Measurements from ENCODE around the gene PSD4. TPM values are rescaled to one million over a fixed set of nuclear protein-coding genes. Genes with fewer than 3 reads are reported as not detected.
A peak's percentile ranks its signal among the peaks of the same experiment; 100 is the strongest.

The PSD4 gene
- total and polyA plus RNA-seq, 10 donors: 43.9 to 154 (median 88.1) TPM

DNA sequence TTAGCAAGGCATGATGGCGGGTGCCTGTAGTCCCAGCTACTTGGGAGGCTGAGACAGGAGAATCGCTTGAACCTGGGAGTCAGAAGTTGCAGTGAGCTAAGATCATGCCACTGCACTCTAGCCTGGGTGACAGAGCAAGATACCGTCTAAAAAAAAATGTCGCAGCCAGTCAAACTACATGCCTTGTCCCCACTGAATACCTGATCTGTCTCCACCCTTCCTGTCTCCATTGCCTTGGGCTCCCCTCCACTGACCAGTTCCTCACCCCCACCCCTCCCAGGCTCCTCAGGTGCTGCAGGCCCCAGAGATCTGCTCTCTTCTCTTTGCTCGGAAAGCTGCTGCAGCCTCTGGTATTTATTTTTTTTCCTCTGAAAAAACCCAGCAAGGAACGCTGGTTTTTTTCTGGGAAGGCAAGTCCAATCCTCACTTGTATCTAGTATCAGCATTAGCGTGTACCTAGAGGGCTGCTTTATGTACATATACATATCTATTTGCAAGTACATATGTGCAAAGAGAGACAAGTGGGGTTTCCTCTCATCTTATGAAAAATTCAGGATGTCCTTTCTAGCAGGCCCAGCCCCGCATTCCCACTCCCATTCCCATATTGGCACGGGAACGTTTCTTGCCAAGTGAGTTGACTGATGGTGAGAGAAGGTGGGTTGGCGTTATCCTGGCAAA is 4.4 kb downstream of the PSD4 start:
- Histone ChIP-seq H3K36me3 (peaks cover 0 to 42% (median 11%) of the 10 kb centered on the region in 6 donors), H3K27me3 (replicated peaks in 1 of 7) (no peaks in the 10 kb centered on the region), H3K9me3 (no peaks in the 10 kb centered on the region), H3K27ac (peak overlapping the region in 3 of 8 donors; percentile 75 to 87 (median 86)), H3K4me3 (no peak overlapping the region), H3K4me1 (peaks cover 55 to 100% (median 87%) of the 10 kb centered on the region in 6 donors)
- TF ChIP-seq, protein P1, sequence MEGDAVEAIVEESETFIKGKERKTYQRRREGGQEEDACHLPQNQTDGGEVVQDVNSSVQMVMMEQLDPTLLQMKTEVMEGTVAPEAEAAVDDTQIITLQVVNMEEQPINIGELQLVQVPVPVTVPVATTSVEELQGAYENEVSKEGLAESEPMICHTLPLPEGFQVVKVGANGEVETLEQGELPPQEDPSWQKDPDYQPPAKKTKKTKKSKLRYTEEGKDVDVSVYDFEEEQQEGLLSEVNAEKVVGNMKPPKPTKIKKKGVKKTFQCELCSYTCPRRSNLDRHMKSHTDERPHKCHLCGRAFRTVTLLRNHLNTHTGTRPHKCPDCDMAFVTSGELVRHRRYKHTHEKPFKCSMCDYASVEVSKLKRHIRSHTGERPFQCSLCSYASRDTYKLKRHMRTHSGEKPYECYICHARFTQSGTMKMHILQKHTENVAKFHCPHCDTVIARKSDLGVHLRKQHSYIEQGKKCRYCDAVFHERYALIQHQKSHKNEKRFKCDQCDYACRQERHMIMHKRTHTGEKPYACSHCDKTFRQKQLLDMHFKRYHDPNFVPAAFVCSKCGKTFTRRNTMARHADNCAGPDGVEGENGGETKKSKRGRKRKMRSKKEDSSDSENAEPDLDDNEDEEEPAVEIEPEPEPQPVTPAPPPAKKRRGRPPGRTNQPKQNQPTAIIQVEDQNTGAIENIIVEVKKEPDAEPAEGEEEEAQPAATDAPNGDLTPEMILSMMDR (IDR thresholded peaks at IDR 0.05 in 8 of 11, conservative IDR thresholded peaks at IDR 0.05 in 3 of 11): no peak
- TF ChIP-seq POLR2A (IDR thresholded peaks at IDR 0.05) (no peak), POLR2AphosphoS5 (IDR thresholded peaks at IDR 0.05) (no peak)
- intact Hi-C loops (cut with DNase I; ENCODE audit: low total_unique reads): no loop called here
- DNase-seq: peak; percentile 32
- WGBS, 5 donors: 84 to 92% (median 87%) methylated on average over 11 of the region's 11 CpGs

DNA sequence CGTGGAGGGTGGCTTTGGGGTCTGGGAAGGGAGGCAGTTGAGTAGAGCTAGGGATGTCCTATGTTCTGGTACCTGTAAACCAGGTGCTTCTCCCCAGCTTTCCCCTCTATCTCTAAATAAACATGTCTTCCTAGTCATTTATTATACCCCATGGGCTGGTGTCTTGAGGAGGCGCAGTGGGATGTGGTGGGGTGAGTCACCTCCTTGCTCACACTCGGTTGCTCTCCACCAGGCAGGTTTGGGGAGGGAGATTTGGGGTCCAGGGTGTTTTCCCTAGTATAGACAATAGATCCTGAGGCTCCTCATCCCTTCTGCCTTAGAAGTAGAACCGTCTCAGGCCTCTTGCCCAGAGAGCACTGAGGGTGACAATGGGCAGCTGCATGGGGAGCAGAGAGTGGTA is 5.1 kb downstream of the PSD4 start:
- Histone ChIP-seq H3K36me3 (peaks cover 0 to 49% (median 15%) of the 10 kb centered on the region in 6 donors), H3K27me3 (replicated peaks in 1 of 7) (no peaks in the 10 kb centered on the region), H3K4me1 (peaks cover 51 to 100% (median 87%) of the 10 kb centered on the region in 6 donors), H3K27ac (peak overlapping the region in 3 of 8 donors; percentile 75 to 87 (median 86)), H3K4me3 (no peak overlapping the region), H3K9me3 (no peaks in the 10 kb centered on the region)
- WGBS, 5 donors: 71 to 80% (median 75%) methylated on average over 4 of the region's 4 CpGs
- peak; percentile 47 for DNase-seq
- TF ChIP-seq POLR2A (IDR thresholded peaks at IDR 0.05) (no peak), POLR2AphosphoS5 (IDR thresholded peaks at IDR 0.05) (no peak)
- TF ChIP-seq, protein P1 (IDR thresholded peaks at IDR 0.05 in 8 of 11, conservative IDR thresholded peaks at IDR 0.05 in 3 of 11): no peak
- intact Hi-C loops (cut with DNase I; ENCODE audit: low total_unique reads): no loop called here

DNA sequence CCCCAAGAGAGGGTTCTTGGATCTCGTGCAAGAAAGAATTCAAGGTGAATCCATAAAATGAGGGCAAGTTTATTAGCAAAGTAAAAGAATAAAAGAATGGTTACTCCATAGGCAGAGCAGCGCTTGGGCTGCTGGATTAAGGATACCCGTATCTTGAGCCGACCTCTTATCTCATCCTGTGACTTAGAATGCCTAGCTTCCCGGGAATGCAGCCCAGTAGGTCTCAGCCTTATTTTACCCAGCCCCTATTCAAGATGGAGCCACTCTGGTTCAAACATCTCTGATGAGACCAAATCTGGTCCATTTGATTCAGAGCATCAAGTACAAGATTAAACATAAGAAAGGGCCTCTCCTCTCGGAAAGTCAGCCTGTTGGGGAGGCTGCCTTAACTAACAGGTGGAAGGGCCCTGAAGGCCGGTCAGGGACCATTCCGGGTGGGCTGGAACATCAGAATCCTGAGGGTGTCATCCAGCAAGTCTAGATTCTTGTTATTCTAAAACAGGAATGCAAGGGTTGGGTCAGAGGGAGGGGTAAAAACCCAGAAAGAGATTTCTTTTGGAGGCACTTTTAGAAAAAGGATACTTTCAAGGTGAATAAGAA is 5.8 kb downstream of the PSD4 start:
- 93 to 98% (median 93%) methylated on average over 8 of the region's 8 CpGs for WGBS, 5 donors
- no peak overlapping the region for H3K4me3 ChIP-seq
- peak; percentile 34 for DNase-seq

More for the DNA sequence above, 5.8 kb downstream of the PSD4 start:
- Histone ChIP-seq H3K27ac (peak overlapping the region in 3 of 8 donors; percentile 75 to 87 (median 86)), H3K4me1 (peaks cover 53 to 100% (median 92%) of the 10 kb centered on the region in 6 donors), H3K36me3 (peaks cover 0 to 55% (median 17%) of the 10 kb centered on the region in 6 donors), H3K27me3 (replicated peaks in 1 of 7) (no peaks in the 10 kb centered on the region), H3K9me3 (no peaks in the 10 kb centered on the region)
- intact Hi-C loops (cut with DNase I; ENCODE audit: low total_unique reads): no loop called here
- TF ChIP-seq, protein P1 (IDR thresholded peaks at IDR 0.05 in 8 of 11, conservative IDR thresholded peaks at IDR 0.05 in 3 of 11): no peak
- TF ChIP-seq POLR2A (IDR thresholded peaks at IDR 0.05): no peak
- TF ChIP-seq POLR2AphosphoS5 (IDR thresholded peaks at IDR 0.05): no peak
